Mucosa of descending colon (tissue), 3 donors: Measurements from ENCODE around the gene CHST11. TPM values are rescaled to one million over a fixed set of nuclear protein-coding genes. Genes with fewer than 3 reads are reported as not detected.

Experiments used
- ATAC-seq: fragments of 200-7000 bp; cut with Tn5 transposase; one replicate; pipeline ENCODE4 v1.9.1; 2020; ENCODE audit warnings: mild to moderate bottlenecking, moderate library complexity
- DNase-seq, 3 donors: peaks; one replicate each; pipeline ENCODE4 v3.0.0-alpha.2; 2020
- H3K36me3 ChIP-seq: fragments of 200-600 bp; one replicate; pipeline ENCODE4 v1.8.0; 2021; ENCODE audit warnings: low read depth, mild to moderate bottlenecking
- H3K4me1 ChIP-seq: fragments of 200-600 bp; one replicate; pipeline ENCODE4 v1.8.0; 2021; ENCODE audit warnings: low read depth, mild to moderate bottlenecking
- H3K4me3 ChIP-seq: fragments of 200-600 bp; one replicate; pipeline ENCODE4 v1.8.0; 2021; ENCODE audit warnings: mild to moderate bottlenecking
- H3K9me3 ChIP-seq: fragments of 200-600 bp; one replicate; pipeline ENCODE4 v1.8.0; 2021; ENCODE audit warnings: mild to moderate bottlenecking
- intact Hi-C, 2 donors: fragments of 100-400 bp; cut with DNase I in 1 of 2; cut with micrococcal nuclease in 1 of 2; formaldehyde crosslinking; loops; one replicate each; pipeline versions ENCODE4 v1.11.0 to v1.11.1; 2022; cut with DNase I, micrococcal nuclease
- total RNA-seq, 3 donors: library from RNA; stranded (reverse); fragmentation: NEBNext Ultra II Directional in 2 of 3; extraction: Animal tissue kit (Norgen Biotek cat#: 25700) in 2 of 3; gene quantifications; one replicate each; pipeline versions ENCODE4 v1.2.1 to v1.2.4, GENCODE V29; 2021 to 2023
- TF ChIP-seq, protein P1 (sequence below): fragments of 200-600 bp; IDR thresholded peaks from one replicate; pipeline ENCODE4 v1.8.0; 2022; ENCODE audit warnings: antibody characterized with exemption, mild to moderate bottlenecking
- donor health status: DM: no; HTN: no; CAD: no; lungs with moderate emphysema.
- donor health status: DM: no; HTN: no; CAD: no.
- donor health status: DM: no; HTN: yes; CAD: no.

Gene CHST11
- total RNA-seq, 3 donors from 2014 or later = 3.3 to 15.2 (median 6.6) TPM

DNA sequence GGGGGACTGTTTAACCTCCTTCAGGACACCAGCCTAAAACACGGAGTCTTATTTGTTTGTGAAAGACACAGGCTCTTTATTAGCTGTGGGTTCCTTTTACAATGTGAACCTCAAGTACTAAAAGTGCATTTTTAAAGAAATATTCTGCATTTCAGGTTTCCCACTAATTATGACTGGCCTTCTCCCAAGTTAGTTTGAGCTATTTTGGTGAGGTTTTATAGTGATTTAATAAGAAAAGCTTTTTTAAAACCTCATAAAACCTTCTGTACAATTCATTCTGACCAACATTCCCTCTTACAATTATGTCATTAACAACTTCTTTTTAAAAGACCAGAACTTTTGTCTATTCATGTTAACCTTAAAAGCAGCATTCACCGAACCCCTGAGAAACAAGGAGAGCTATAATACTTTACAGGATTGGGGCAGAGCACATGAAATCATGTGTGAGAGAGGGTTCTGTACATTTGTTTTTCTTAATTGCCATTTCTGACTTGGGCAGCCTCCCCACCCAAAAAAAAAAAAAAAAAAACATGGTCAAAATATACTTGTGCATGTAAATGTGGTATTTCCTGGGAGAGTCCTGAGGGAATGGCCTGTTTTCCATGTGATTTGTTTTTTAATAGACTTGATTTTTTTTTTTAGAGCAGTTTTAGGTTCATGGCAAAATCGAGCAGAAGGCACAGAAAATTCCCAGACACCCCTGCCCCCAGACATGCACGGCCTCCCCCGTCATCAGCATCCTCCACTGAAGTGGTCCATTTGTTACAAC lies 169.5 kb downstream of the CHST11 start:
- Histone ChIP-seq H3K9me3 (no peaks in the 10 kb centered on the region), H3K4me1 (no peaks in the 10 kb centered on the region), H3K36me3 (no peaks in the 10 kb centered on the region), H3K4me3 (no peak overlapping the region)
- intact Hi-C loops = no loop called here
- DNase-seq (no peak), ATAC-seq (no peak)
- TF ChIP-seq, protein P1, sequence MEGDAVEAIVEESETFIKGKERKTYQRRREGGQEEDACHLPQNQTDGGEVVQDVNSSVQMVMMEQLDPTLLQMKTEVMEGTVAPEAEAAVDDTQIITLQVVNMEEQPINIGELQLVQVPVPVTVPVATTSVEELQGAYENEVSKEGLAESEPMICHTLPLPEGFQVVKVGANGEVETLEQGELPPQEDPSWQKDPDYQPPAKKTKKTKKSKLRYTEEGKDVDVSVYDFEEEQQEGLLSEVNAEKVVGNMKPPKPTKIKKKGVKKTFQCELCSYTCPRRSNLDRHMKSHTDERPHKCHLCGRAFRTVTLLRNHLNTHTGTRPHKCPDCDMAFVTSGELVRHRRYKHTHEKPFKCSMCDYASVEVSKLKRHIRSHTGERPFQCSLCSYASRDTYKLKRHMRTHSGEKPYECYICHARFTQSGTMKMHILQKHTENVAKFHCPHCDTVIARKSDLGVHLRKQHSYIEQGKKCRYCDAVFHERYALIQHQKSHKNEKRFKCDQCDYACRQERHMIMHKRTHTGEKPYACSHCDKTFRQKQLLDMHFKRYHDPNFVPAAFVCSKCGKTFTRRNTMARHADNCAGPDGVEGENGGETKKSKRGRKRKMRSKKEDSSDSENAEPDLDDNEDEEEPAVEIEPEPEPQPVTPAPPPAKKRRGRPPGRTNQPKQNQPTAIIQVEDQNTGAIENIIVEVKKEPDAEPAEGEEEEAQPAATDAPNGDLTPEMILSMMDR = no peak

DNA sequence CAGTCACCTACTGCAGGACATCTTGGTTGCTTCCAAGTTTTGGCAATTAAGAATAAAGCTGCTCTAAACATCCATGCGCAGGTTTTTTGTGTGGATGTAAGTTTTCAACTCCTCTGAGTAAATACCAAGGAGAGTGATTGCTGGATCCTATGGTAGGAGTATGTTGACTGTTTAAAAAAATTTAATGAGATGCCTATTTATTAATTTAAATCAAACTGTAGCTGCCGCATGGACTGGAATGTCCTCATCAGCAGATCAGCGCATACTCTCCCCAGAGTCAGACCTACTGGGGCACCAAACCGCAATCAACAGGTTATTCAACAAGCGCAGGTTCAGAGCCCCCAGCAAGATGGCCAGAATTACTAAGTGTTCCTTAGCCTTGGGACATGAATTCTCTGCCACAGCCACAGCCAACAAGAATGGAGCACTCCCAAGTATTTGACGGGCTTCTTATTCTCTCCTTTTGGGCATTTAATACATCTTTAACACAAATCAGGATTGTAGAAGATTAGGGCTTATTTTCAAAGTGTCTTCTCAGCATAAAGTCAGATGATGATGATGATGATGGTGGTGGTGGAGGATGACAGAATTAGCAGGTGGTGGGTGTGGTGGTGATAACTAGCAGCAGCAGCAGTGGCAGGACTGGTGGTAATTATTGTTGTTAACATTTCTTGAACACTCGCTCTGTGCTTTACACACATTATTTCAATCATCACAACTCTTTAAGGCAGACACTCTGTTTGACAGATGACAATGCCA lies 170.7 kb downstream of the CHST11 start:
- no peak for ATAC-seq
- no peak overlapping the region for H3K4me3 ChIP-seq
- H3K9me3 ChIP-seq = no peaks in the 10 kb centered on the region
- no peaks in the 10 kb centered on the region for H3K4me1 ChIP-seq
- DNase-seq = no peak
- TF ChIP-seq, protein P1 = no peak
- no peaks in the 10 kb centered on the region for H3K36me3 ChIP-seq
- intact Hi-C loops = no loop called here

DNA sequence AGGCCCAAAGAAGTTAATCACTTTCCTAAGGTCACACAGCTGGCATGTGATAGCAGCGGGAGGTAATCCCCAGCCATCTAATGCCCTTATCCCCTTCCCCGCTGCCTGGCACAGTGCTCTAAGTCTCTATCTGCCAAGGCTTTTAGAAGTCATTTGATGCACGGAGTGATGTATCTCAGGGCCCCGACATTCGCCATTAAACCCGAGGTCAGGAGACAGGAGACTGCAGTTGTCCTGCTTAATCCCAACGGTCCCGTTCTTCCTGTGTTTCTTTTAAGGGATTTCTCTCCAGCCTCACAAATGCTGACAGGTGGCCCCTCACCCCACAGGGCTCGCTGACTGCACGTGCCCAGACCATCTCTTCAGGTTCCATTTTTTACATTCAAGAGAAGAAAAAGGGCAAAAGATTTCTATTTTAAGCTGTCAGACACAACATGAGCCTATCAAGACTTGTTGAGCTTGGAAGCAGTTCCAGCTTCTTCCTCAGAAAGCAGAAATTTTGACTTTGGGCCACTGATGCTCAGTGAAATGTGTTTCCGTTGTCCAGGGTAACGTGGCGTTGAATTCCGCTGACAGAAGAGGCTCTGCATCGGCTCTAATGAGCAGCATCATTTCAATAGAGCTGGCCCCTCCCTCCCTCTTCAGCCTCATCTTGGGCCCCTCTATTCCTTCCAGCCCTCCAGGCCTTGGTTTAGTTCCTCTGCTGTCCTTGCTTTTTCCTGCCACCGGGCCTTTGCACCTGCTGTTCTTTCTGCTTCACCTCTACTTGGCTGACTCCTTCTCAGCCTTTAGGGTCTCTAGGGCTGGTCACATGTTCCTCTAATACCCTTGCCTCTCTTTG lies 171.5 kb downstream of the CHST11 start:
- no peak for ATAC-seq
- intact Hi-C loops = no loop called here
- Histone ChIP-seq H3K9me3 (no peaks in the 10 kb centered on the region), H3K4me1 (no peaks in the 10 kb centered on the region), H3K36me3 (no peaks in the 10 kb centered on the region), H3K4me3 (no peak overlapping the region)
- TF ChIP-seq, protein P1 = no peak
- DNase-seq = no peak

DNA sequence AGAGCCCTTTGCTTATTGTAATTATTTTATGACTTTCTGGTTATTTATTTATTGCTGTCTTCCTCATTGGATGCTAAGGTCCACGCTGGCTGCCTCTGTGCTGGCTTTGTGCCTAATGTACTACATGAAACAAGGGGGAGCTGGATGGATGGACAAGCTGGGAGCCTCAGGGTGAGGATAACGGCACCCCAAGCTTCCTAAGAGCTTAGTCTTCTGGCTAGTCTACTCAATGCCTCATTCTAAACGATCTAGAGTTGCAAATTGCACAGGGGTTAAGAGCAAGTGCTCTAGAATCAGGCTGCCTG lies 172.0 kb downstream of the CHST11 start:
- Histone ChIP-seq H3K9me3 (no peaks in the 10 kb centered on the region), H3K36me3 (no peaks in the 10 kb centered on the region), H3K4me3 (no peak overlapping the region), H3K4me1 (no peaks in the 10 kb centered on the region)
- TF ChIP-seq, protein P1 = no peak
- intact Hi-C loops = no loop called here
- ATAC-seq (no peak), DNase-seq (no peak)

DNA sequence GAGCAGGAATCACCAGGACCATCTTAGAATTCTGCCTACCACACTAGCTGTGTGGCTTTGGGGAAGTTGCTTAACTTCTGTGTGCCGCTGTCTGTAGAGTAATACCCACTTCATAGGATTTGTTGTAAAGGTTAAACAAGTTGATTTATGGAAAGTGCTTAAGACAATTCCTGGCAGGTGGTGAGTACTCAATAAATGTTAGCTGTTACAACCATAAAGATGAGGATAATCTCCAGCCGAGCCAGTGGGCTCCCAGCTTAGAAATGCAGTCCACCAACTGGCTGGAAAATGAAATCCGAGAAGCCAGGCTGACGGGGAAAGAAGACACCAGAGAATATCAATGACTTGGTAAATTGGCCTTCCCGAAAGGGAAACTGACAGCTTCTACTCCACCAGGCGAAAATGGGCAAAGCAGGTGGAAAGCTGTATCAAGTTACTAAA lies 173.5 kb downstream of the CHST11 start:
- H3K4me1 ChIP-seq = no peaks in the 10 kb centered on the region
- DNase-seq (no peak), ATAC-seq (no peak)
- intact Hi-C loops = no loop called here
- H3K36me3 ChIP-seq = no peaks in the 10 kb centered on the region
- H3K4me3 ChIP-seq = no peak overlapping the region
- H3K9me3 ChIP-seq = no peaks in the 10 kb centered on the region
- TF ChIP-seq, protein P1 = no peak
